Thymus (tissue), 11 donors: ENCODE data around the gene SFXN2. TPM values are rescaled to one million over a fixed set of nuclear protein-coding genes. Genes with fewer than 3 reads are reported as not detected.
A peak's percentile ranks its signal among the peaks of the same experiment; 100 is the strongest.

Experiments
- DNase-seq, 9 donors: peaks; one replicate each; pipeline ENCODE4 v3.0.0-alpha.2; 2013; ENCODE audit warnings: low spot score in 9 of 9, low read depth in 6 of 9, missing footprints in 1 of 9
- H3K27ac ChIP-seq, 2 donors: one replicate each; pipeline ENCODE4 v1.5.1; 2013; ENCODE audit warnings: control low read depth in 1 of 2, low read depth in 1 of 2, low read length in 1 of 2, mild to moderate bottlenecking in 1 of 2, moderate library complexity in 1 of 2
- H3K27me3 ChIP-seq, 2 donors: one replicate each; pipeline ENCODE4 v1.5.1; 2013; ENCODE audit warnings: low read length in 1 of 2; ENCODE audit not compliant: control insufficient read depth in 2 of 2, insufficient read depth in 1 of 2
- H3K36me3 ChIP-seq, 2 donors: one replicate each; pipeline ENCODE4 v1.5.1; 2013; ENCODE audit warnings: low read length in 1 of 2, mild to moderate bottlenecking in 1 of 2, moderate library complexity in 1 of 2; ENCODE audit not compliant: control insufficient read depth in 2 of 2, insufficient read depth in 2 of 2
- H3K4me1 ChIP-seq, 2 donors: one replicate each; pipeline ENCODE4 v1.5.1; 2013; ENCODE audit warnings: low read length in 2 of 2; ENCODE audit not compliant: control insufficient read depth in 2 of 2, insufficient read depth in 2 of 2
- H3K4me3 ChIP-seq, 2 donors: one replicate each; pipeline ENCODE4 v1.5.1; 2013; ENCODE audit warnings: low read length in 2 of 2, control low read depth in 1 of 2, mild to moderate bottlenecking in 1 of 2
- H3K9me3 ChIP-seq, 2 donors: one replicate each; pipeline ENCODE4 v1.5.1; 2013; ENCODE audit warnings: low read length in 1 of 2, mild to moderate bottlenecking in 1 of 2; ENCODE audit not compliant: control insufficient read depth in 2 of 2, insufficient read depth in 1 of 2
- WGBS: extraction: QIAGEN DNeasy Blood & Tissue Kit; methylation state at CpG from one replicate; pipeline ENCODE4 v1.1.7; 2013; 5-methylcytosine and 5-hydroxymethylcytosine counted together
- polyA plus RNA-seq: library from polyadenylated mRNA; stranded (reverse); fragments of 200-250 nt; gene quantifications from one replicate; pipeline ENCODE4 v1.2.3, GENCODE V29; 2013
- total RNA-seq: library from RNA; stranded (reverse); fragments of 120-200 nt; gene quantifications from one replicate; pipeline ENCODE4 v1.2.4, GENCODE V29; 2013
- donor health status: healthy.

The SFXN2 gene
- total and polyA plus RNA-seq, 2 donors, result 10.8 to 14.9 TPM

- no peaks in the 10 kb centered on the region for H3K27me3 ChIP-seq
- no peak overlapping the region for H3K27ac ChIP-seq
- 95% methylated on average over 1 of the region's 1 CpG for WGBS
- no peak for DNase-seq
- H3K9me3 ChIP-seq, result no peaks in the 10 kb centered on the region
- H3K4me3 ChIP-seq, result no peak overlapping the region
- H3K4me1 ChIP-seq, result peaks cover 19 to 79% of the 10 kb centered on the region in 2 donors
- H3K36me3 ChIP-seq, result peaks cover 8 to 20% of the 10 kb centered on the region in 2 donors
Measured at GRCh38 chr10:102780527-102780808, 66.0 kb downstream of the SFXN2 start.

DNA sequence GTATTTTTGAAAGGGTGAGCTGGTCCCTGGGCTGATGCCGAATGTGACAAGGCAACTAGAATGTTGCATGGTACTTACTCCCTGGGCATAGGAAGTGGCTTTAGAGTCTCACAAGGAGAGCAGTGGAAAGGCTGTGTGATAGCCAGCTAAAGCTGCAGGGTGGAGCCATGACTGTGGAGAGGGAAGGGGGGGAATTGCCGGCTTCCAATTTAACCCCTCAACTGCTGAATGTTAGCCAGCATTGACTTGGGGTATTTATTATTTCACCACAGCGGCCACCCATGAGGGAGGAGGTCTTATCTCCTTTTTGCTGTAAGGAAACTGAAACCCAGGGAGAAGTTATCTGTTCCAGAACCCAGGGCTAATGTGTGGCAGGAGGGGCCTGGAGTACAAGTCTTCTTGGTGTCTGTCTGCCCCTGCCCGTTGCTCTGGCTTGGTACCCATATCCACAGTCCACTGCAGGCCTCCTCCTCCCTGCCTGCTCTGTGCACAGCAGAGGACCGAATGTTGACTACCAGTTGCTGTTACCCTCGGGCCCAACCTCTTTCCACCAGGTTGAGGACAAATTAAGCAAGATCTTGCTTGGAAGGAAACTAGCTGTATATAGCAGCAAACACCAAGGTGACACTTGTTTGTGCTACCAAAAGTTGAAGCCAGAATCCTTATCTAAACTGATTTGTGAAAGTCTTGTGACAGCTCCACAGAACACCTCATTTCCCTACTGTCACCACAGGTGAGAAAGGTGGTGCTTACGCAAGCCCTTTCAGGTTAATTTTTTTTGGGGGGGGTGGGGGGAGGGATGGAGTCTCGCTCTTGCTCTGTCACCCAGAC is 66.9 kb downstream of the SFXN2 start:
- Histone ChIP-seq H3K9me3 (no peaks in the 10 kb centered on the region), H3K4me3 (no peak overlapping the region), H3K36me3 (peaks cover 8 to 20% of the 10 kb centered on the region in 2 donors), H3K27me3 (no peaks in the 10 kb centered on the region), H3K27ac (peak overlapping the region; percentile 62 to 89), H3K4me1 (peaks cover 15 to 78% of the 10 kb centered on the region in 2 donors)
- DNase-seq, result no peak
- WGBS, result 85% methylated on average over 8 of the region's 8 CpGs

- Histone ChIP-seq H3K27me3 (no peaks in the 10 kb centered on the region), H3K4me3 (no peak overlapping the region), H3K27ac (peak overlapping the region; percentile 45 to 89), H3K9me3 (no peaks in the 10 kb centered on the region), H3K4me1 (peaks cover 8 to 76% of the 10 kb centered on the region in 2 donors), H3K36me3 (peaks cover 8 to 23% of the 10 kb centered on the region in 2 donors)
- 96% methylated on average over 6 of the region's 6 CpGs for WGBS
- DNase-seq, result no peak
Measured at GRCh38 chr10:102781921-102782557, 67.6 kb downstream of the SFXN2 start.

- 91% methylated on average over 18 of the region's 18 CpGs for WGBS
- H3K4me3 ChIP-seq, result no peak overlapping the region
- H3K9me3 ChIP-seq, result no peaks in the 10 kb centered on the region
- peaks cover 5 to 68% of the 10 kb centered on the region in 2 donors for H3K4me1 ChIP-seq
- DNase-seq, result no peak
- H3K27ac ChIP-seq, result peak overlapping the region; percentile 45 to 89
- H3K36me3 ChIP-seq, result peaks cover 11 to 23% of the 10 kb centered on the region in 2 donors
- no peaks in the 10 kb centered on the region for H3K27me3 ChIP-seq
Measured at GRCh38 chr10:102782673-102783551, 68.5 kb downstream of the SFXN2 start.

DNA sequence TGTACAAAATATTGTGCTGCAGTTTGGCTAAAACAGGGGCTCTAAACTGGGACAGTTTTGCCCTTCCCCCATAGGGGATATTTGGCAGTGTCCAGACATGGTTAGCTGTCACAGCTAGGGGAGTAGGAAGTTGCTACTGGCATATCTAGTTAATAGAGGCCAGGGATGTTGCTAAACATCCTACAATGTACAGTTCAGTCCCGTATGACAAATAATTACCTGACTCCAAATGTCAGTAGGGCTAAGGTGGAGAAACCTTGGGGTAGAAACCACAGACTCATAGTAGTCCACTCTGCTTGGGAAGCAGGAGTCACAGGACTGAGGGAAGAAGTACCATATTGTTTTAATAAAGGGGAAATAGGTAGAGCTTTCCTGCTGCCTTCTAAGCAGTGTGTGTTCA is 69.1 kb downstream of the SFXN2 start:
- H3K36me3 ChIP-seq, result peaks cover 11 to 23% of the 10 kb centered on the region in 2 donors
- H3K27me3 ChIP-seq, result no peaks in the 10 kb centered on the region
- DNase-seq, result no peak
- H3K4me1 ChIP-seq, result peaks cover 4 to 61% of the 10 kb centered on the region in 2 donors
- H3K9me3 ChIP-seq, result no peaks in the 10 kb centered on the region
- WGBS, result 85% methylated on average over 1 of the region's 1 CpG
- no peak overlapping the region for H3K4me3 ChIP-seq
- H3K27ac ChIP-seq, result peak overlapping the region; percentile 45 to 81

GRCh38 chr10:102785818-102786217 is 71.4 kb downstream of the SFXN2 start:
- WGBS, result 77% methylated on average over 2 of the region's 2 CpGs

DNA sequence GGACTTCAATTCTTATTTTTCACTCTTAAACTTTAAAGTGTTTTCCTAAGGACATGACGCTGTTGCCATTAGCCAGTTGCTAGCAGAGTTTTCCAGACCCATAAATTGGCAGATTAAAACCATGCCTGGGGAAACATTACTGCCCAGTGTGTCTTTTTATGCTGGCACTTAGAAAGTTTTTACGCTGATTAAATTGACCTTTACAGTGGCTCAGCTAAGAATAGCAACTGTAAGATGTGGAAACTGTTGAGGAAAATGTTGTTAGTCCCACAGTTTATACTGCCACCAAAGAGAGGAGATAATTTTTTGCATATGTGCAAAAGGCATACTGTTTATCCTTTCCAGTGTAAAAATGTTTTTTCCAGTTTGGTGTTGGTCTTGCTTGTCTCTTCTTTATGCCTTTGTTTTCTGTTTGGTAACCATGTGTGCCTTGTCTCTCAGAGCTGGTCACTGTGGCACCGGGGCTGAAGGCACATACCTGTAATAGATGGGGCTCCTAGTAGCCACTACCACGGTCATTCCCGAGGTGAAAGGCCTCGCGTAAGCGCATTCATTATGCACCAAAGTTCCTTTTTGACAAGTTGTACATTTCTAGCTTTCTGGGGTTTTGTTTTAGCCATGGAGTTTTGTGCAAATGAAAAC is 77.4 kb downstream of the SFXN2 start:
- Histone ChIP-seq H3K27ac (peak overlapping the region in 1 of 2 donors; percentile 39), H3K9me3 (peaks cover 0 to 4% of the 10 kb centered on the region in 2 donors), H3K4me3 (no peak overlapping the region), H3K27me3 (no peaks in the 10 kb centered on the region), H3K4me1 (peaks cover 27 to 30% of the 10 kb centered on the region in 2 donors), H3K36me3 (peaks cover 7 to 14% of the 10 kb centered on the region in 2 donors)
- 96% methylated on average over 8 of the region's 8 CpGs for whole genome bisulfite sequencing
- DNase-seq, result no peak

More at GRCh38 chr10:102785818-102786217, 71.4 kb downstream of the SFXN2 start:
- no peak for DNase-seq
- Histone ChIP-seq H3K9me3 (peaks cover 0 to 4% of the 10 kb centered on the region in 2 donors), H3K4me1 (peaks cover 0 to 46% of the 10 kb centered on the region in 2 donors), H3K27ac (peak overlapping the region in 1 of 2 donors; percentile 6), H3K27me3 (no peaks in the 10 kb centered on the region), H3K4me3 (no peak overlapping the region), H3K36me3 (peaks cover 15 to 21% of the 10 kb centered on the region in 2 donors)
